ENCODE data around the gene RASAL2.

DNA sequence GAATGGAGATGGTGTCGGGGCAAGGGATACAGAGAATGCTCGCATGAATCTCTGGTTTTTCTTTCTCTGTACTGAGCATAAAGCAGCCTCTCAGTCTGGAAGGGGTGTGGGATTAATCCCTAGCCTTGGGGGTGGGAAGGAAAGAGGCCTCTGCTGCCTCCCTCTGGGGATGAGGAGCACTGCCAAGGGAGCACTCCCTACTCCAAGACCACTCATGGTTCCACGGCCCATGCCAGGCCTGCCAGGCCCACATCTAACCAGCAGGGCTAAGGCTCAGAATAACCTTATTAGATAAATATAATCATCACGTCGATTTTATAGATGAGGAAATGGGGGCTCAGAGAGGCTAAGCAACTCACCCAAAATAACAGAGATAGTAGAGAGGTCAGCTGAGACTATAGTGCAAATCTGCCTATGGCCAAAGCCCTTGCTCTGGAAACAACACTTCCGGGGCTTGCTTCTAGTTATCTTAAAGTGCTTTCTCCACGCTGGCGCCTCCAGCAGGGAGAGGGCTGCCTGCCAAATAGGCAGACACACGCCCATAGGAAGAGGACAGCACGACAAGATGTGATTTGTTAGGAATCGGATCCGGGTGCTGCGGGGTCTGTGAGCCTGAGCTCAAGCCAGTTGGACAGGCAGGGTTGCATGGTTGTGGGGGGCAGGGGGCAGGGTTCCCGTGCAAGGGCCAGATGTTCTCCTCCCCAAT is 419.5 kb downstream of the RASAL2 start:
- no peak for TF ChIP-seq POLR2A (IDR thresholded peaks at IDR 0.05; ENCODE audit: low read length)
- TF ChIP-seq GATA1 (IDR thresholded peaks at IDR 0.05; ENCODE audit: low read depth, low read length): no peak

Data from erythroblast (primary cell).